Measurements from ENCODE around the gene C13orf46.
A peak's percentile ranks its signal among the peaks of the same experiment; 100 is the strongest.
"Not testable (repeated sequence)": the region's sequence is repeated elsewhere in the genome, so short reads cannot be mapped to it uniquely, and the experiment has no call there.

C13orf46 gene

GRCh38 chr13:113973218-113974164 is at the start of gene C13orf46:
Gene C13orf46 (minus strand): TSS chr13:113974076. CDS start chr13:113973997, 79 bp downstream.
- DNase-seq: no peak

- DNase-seq: no peak
Observed at GRCh38 chr13:114022876-114023275, 49.0 kb upstream of the C13orf46 start.

DNA sequence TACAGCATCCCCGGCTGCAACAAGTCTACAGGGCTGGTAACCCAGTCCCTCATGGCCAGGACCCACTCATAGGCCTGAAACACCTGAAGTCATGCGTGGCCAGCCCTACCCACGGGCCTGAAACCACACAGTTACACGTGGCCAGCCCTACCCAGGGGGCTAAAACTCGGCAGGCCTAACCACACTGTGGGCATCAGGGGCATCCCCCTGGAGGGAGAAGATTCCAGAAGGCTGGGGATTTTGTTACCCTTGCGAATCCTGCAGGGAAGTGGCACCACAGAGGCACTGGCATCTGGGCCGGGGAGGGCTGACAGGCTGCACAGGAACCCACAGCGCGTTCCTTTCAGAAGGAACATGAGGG is 48.4 kb upstream of the C13orf46 start:
- DNase-seq: no peak

GRCh38 chr13:114021464-114022308 is 47.8 kb upstream of the C13orf46 start:
- no peak for DNase-seq

DNA sequence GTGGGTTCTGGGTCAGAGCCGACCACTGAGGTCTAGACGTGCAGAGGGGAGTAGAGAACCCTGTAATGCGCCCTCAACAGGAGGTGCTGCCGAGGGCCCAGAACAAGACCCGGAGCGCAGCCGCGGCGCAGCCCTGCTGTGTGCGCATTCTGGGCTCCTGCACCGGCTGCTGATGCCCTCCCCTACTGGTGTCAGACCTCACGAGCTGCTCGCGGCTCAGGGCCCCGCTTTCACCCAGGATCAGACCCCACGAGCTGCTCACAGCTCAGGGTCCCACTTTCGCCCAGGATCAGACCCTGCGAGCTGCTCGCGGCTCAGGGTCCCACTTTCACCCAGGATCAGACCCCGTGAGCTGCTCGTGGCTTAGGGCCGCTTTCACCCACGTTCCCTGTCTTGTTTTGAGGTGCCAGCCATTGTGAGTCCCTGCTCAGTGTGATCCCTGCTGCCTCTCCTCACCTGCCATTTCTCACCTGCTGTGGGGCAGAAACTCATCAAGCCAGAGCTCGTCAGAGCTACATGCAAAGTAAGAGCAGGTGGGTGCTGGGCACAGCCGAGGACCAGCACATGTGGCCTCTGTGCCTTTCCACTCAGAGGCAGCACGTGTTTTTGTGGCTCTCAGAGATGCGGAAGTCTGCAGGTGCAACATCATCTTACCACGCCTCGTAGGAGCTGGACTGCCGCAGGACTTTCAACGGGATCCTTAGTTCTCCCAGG is 47.0 kb upstream of the C13orf46 start:
- DNase-seq: no peak

DNA sequence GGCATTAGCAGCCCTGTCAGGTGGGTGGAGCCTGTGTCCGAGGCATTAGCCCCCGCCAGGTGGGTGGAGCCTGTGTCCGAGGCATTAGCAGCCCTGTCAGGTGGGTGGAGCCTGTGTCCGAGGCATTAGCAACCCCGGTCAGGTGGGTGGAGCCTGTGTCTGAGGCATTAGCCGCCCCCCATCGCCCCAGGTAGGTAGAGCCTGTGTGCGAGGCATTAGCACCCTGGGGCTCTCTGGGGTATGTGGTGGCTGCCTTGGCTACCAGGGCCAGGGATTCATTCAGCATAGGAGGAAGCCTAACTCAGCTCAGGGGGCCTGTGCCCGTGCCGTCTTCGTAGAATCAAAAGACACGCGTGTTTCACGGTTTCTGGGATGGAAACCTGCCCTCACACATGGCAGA is 46.3 kb upstream of the C13orf46 start:
- DNase-seq: not testable (repeated sequence)

- peak in 1 of 4 experiments; percentile 43 for DNase-seq
Observed at GRCh38 chr13:114019367-114019766, 45.5 kb upstream of the C13orf46 start.

DNA sequence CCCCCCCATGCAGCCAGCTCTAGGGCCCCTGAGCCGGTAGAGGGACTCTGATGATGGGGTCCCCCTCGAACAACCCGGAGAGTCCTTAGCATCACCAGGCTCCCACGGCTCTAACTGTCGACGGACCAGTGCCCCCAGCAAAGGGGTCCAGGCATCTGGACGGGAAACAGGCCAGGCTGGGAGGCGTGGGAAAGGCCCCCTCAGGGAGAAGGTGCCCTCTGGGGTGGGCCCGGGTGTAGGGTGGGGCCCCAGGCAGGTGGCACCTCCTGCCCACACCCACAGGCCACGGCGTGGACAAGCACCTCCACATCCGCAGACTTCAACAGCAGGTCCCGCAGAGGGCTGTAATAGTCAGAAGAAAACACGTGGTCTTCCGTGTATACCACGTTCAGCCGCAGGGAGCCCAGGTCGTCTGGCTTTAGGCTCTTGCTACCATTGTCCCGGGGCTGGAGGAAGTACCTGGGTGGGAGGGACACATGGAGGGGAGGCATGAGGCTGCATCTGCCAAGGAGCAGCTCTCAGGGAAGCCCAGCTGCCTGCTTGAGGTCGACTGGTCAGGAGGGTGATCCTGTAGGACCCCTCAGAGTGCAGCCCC is 44.7 kb upstream of the C13orf46 start:
- DNase-seq: no peak

GRCh38 chr13:114017966-114018365 is 44.1 kb upstream of the C13orf46 start:
- no peak for DNase-seq

DNA sequence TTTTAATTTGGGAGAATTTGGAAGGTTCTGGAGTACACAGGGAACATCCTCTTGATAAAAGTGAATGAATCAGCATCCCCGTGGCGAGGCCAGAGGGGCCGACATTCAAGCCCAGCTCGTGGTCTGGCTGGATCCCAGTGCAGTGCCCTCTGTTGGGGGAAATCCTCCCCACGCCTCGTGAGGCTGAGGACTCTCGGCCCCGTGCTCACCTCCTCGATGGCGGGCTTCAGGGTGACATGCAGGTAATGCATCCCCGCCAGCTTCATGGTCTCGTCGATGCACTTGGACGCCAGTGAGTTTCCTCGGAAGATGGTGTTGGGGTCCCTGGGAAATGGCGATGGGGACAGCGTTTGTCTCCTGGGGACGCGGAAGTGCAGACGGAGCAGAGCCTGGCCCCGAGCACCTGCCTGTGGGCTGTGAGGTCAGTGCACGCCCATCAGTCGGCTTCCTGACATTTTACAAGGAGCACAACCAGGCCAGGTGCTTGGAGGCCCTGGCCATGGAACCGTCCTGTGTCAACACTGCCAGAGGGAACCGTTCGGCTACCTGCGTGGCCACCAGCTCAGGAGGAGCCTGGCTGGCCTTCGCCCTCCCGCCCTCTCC is 43.3 kb upstream of the C13orf46 start:
- no peak for DNase-seq

- no peak for DNase-seq
Observed at GRCh38 chr13:114016321-114017027, 42.6 kb upstream of the C13orf46 start.

- no peak for DNase-seq
Observed at GRCh38 chr13:114015969-114016295, 42.1 kb upstream of the C13orf46 start.

- DNase-seq: no peak
Observed at GRCh38 chr13:114015111-114015968, 41.5 kb upstream of the C13orf46 start.

DNA sequence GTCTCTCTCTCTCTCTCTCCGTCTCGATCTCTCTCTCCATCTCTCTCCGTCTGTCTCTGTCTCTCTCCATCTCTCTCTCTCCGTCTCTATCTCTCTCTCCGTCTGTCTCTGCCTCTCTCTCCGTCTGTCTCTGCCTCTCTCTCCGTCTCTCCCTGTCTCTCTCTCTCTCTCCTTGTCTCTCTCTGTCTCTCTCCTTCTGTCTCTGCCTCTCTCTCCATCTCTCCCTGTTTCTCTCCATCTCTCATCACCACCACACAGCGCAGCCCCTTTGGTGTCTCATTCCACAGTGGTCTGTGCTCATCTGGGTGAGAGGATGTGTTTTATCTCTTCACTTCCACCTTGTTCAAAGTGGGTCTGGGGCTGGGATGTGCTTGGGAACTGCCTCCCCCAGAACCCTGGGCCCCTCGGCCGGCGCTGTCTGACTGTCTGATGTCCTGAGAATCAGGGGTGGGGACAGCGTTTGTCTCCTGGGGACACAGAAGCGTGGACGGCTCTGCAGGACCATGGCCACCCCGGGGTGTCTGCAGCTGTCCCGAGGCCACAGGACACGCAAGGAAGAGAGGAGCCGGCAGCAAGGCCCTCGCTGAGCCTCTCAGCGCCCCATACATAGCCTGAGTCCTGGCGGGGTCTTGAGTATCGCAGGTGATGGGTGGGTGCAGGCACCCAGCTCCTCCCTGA is 40.2 kb upstream of the C13orf46 start:
- no peak for DNase-seq

- no peak for DNase-seq
Observed at GRCh38 chr13:114013336-114013735, 39.5 kb upstream of the C13orf46 start.

DNA sequence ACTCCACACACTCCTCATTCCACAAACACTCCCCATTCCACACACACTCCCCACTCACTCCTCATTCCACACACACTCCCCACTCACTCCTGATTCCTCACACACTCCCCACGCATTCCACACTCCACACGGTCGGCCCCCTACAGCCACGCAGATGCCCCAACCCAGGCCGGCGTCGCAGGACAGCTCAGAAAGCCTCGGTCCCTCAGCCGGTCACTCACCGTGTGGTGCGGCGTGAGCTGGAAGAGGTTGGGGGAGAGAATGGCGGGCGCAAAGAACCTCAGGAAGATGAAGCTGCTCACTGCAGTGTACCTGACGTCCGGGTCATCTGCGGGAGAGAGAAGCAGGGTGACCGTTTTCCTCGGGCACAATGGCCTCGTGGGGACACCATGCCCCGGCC is 39.0 kb upstream of the C13orf46 start:
- no peak for DNase-seq

DNA sequence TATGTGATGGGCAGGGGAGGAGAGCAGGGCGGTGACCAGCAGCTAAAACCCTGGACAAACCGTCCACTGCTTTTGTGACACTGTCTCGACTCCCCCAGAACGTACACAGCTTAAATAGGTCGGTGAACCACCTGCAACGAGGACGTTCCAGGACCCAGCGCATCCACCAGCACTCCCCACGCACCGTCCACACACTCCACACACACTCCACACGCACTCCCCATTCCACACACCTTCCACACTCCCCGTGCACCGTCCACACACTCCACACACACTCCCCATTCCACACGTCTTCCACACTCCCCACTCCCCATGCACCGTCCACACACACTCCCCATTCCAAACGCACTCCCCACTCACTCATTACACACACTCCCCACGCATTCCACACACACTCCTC is 38.3 kb upstream of the C13orf46 start:
- no peak for DNase-seq

DNA sequence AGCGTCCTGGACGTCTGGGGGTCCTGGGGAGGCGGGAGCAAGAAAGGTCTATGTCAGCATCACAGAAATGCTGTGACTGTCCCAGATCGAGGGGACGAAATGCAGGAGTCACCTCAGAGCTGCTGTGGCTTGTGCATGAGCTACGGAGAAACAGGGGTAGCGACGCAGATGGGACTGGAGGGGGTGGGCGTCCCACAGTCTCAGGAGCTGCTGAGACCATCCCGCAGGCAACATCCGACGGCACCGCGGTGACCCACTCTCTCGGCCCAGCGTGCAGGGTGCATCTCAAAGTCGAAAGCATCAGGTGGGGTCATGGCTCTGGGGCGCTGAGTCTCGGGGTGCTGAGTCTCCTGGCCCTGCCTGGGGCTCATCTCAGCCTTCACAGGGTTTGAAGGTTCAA is 37.4 kb upstream of the C13orf46 start:
- no peak for DNase-seq

DNA sequence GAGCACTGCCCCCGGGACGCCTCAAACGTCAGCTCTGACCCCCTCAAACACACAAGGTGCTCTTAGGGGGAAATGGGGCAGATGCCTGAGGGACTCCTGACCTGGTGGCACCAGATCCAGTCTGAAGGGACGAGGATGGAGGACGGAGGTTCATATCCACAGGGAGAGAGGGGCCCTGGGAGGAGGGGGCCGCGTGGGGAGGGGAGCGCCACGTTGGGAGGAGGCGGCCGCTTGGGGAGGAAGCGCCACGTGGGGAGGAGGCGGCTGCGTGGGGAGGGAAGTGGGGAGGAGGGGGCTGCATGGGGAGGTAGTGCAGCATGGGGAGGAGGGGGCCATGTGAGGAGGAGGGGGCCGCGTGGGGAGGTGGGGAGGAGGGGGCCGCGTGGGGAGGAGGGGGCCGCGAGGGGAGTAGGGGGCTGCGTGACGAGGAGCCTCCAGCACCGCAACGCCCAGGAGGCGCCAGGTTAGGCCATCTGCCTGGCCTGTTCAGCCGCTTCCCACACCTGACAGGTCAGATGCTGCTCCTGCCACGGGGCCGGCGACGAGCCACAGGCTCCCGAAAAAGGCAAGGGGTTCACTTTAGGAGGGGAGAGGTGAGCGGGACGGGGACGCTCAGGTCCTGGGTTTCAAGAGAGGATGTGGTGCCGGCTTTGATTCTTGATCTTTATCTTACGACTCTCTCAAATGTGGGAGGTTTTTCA is 36.7 kb upstream of the C13orf46 start:
- peak in 2 of 4 experiments; percentile 9 to 22 for DNase-seq

All from activated naive CD4-positive, alpha-beta T cell (primary cell).